K562 (cell line): ENCODE results near the gene TCF4. TPM values are rescaled to one million over a fixed set of nuclear protein-coding genes. Genes with fewer than 3 reads are reported as not detected.

Source experiments
- CBX5 ChIP-seq: IDR thresholded peaks from 2 replicates; pipeline ENCODE4 v1.6.1; 2014; ENCODE audit warnings: low read depth, borderline replicate concordance
- EZH2 ChIP-seq: IDR thresholded peaks from 2 replicates; pipeline ENCODE4 v1.6.1; 2012; ENCODE audit warnings: low read depth, mild to moderate bottlenecking, inconsistent platforms, low read length, borderline replicate concordance
- TSC22D4 ChIP-seq: fragments of 450-650 bp; IDR thresholded peaks from 2 replicates; pipeline ENCODE4 v1.6.1; 2016; ENCODE audit warnings: missing genetic modification characterization, missing biosample characterization, control low read depth
- polyA plus RNA-seq, 8 experiments: library from polyadenylated mRNA; depleted of rRNA in 4 of 8; stranded (reverse) in 5 of 8; unstranded in 3 of 8; fragments of >200 nt; fragmentation: Nextera tagmentation in 2 of 8; fragmentation: Illumina TruSeq in 1 of 8; extraction: Ambion mirVana in 2 of 8; extraction: Trizol in 1 of 8; gene quantifications; 2 replicates each; pipeline versions ENCODE4 v1.2.1 to v1.2.3, GENCODE V29; 2011 to 2014; ENCODE audit warnings: inconsistent platforms in 1 of 8, missing spikeins in 1 of 8
- total RNA-seq, 7 experiments: library from RNA; depleted of rRNA in 6 of 7; stranded (reverse); fragments of >200 nt in 6 of 7; fragmentation: Illumina TruSeq in 2 of 7; extraction: Trizol in 2 of 7; gene quantifications; 2 replicates each; pipeline versions ENCODE4 v1.2.1 to v1.2.3, GENCODE V29; 2011 to 2021; ENCODE audit warnings: low replicate concordance in 1 of 7
- TF ChIP-seq, protein P1 (sequence below): fragments of 450-650 bp; IDR thresholded peaks from 2 replicates; pipeline ENCODE4 v1.6.1; 2016; ENCODE audit warnings: mild to moderate bottlenecking, moderate library complexity

Gene TCF4
- total and polyA plus RNA-seq, 9 of the 15 experiments (the other 6 are each of a cell fraction or from before 2014, with no cell fraction given) = 4.8 to 24.7 (median 15.2) TPM

- TF ChIP-seq, protein P1, sequence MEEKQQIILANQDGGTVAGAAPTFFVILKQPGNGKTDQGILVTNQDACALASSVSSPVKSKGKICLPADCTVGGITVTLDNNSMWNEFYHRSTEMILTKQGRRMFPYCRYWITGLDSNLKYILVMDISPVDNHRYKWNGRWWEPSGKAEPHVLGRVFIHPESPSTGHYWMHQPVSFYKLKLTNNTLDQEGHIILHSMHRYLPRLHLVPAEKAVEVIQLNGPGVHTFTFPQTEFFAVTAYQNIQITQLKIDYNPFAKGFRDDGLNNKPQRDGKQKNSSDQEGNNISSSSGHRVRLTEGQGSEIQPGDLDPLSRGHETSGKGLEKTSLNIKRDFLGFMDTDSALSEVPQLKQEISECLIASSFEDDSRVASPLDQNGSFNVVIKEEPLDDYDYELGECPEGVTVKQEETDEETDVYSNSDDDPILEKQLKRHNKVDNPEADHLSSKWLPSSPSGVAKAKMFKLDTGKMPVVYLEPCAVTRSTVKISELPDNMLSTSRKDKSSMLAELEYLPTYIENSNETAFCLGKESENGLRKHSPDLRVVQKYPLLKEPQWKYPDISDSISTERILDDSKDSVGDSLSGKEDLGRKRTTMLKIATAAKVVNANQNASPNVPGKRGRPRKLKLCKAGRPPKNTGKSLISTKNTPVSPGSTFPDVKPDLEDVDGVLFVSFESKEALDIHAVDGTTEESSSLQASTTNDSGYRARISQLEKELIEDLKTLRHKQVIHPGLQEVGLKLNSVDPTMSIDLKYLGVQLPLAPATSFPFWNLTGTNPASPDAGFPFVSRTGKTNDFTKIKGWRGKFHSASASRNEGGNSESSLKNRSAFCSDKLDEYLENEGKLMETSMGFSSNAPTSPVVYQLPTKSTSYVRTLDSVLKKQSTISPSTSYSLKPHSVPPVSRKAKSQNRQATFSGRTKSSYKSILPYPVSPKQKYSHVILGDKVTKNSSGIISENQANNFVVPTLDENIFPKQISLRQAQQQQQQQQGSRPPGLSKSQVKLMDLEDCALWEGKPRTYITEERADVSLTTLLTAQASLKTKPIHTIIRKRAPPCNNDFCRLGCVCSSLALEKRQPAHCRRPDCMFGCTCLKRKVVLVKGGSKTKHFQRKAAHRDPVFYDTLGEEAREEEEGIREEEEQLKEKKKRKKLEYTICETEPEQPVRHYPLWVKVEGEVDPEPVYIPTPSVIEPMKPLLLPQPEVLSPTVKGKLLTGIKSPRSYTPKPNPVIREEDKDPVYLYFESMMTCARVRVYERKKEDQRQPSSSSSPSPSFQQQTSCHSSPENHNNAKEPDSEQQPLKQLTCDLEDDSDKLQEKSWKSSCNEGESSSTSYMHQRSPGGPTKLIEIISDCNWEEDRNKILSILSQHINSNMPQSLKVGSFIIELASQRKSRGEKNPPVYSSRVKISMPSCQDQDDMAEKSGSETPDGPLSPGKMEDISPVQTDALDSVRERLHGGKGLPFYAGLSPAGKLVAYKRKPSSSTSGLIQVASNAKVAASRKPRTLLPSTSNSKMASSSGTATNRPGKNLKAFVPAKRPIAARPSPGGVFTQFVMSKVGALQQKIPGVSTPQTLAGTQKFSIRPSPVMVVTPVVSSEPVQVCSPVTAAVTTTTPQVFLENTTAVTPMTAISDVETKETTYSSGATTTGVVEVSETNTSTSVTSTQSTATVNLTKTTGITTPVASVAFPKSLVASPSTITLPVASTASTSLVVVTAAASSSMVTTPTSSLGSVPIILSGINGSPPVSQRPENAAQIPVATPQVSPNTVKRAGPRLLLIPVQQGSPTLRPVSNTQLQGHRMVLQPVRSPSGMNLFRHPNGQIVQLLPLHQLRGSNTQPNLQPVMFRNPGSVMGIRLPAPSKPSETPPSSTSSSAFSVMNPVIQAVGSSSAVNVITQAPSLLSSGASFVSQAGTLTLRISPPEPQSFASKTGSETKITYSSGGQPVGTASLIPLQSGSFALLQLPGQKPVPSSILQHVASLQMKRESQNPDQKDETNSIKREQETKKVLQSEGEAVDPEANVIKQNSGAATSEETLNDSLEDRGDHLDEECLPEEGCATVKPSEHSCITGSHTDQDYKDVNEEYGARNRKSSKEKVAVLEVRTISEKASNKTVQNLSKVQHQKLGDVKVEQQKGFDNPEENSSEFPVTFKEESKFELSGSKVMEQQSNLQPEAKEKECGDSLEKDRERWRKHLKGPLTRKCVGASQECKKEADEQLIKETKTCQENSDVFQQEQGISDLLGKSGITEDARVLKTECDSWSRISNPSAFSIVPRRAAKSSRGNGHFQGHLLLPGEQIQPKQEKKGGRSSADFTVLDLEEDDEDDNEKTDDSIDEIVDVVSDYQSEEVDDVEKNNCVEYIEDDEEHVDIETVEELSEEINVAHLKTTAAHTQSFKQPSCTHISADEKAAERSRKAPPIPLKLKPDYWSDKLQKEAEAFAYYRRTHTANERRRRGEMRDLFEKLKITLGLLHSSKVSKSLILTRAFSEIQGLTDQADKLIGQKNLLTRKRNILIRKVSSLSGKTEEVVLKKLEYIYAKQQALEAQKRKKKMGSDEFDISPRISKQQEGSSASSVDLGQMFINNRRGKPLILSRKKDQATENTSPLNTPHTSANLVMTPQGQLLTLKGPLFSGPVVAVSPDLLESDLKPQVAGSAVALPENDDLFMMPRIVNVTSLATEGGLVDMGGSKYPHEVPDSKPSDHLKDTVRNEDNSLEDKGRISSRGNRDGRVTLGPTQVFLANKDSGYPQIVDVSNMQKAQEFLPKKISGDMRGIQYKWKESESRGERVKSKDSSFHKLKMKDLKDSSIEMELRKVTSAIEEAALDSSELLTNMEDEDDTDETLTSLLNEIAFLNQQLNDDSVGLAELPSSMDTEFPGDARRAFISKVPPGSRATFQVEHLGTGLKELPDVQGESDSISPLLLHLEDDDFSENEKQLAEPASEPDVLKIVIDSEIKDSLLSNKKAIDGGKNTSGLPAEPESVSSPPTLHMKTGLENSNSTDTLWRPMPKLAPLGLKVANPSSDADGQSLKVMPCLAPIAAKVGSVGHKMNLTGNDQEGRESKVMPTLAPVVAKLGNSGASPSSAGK = no peak
- TF ChIP-seq CBX5 = no peak
- TF ChIP-seq EZH2 = no peak
- no peak for TF ChIP-seq TSC22D4 (tag)
- TF ChIP-seq, all 486 proteins: peak for 0
Measured at GRCh38 chr18:55316486-55317184, 271.4 kb downstream of the TCF4 start (continued).
